OCI-LY1 (cell line): Measurements from ENCODE around the gene SLC7A14.

ENCODE experiments used
- EZH2 ChIP-seq: fragments of 200-600 bp; sonication (generic), shearing (Covaris generic); IDR thresholded peaks from 2 replicates; pipeline ENCODE4 v1.8.0; 2017; ENCODE audit warnings: borderline replicate concordance, mixed run types, mild to moderate bottlenecking, antibody characterized with exemption, low read length, moderate library complexity, mixed read lengths
- TF ChIP-seq, protein P1 (sequence below): fragments of 200-600 bp; sonication (generic), shearing (Covaris generic); IDR thresholded peaks from 2 replicates; pipeline ENCODE4 v1.5.1; 2017; ENCODE audit warnings: mild to moderate bottlenecking, antibody characterized with exemption, low read length, moderate library complexity, mixed read lengths

DNA sequence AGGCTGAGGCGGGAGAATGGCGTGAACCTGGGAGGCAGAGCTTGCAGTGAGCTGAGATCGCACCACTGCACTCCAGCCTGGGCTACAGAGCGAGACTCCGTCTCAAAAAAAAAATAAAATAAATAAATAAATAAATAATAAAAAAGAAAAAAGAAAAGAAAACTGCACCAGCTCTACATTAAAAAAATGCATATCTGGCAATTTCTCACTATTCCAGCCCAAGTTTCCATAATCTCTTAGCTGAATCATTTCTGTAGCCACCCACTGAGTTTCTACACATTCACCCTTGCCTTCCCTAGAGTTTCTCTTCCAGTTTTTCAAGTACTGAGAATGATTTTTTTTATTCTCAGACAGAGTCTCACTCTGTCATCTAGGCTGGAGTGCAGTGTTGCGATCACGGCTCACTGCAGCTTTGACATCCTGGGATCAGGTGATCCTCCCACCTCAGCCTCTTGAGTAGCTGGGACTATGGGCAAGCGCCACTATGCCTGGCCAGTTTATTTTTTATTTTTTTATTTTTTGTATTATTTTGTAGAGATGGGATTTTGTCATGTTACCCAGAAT, 24.5 kb upstream of the SLC7A14 start:
- TF ChIP-seq, protein P1, sequence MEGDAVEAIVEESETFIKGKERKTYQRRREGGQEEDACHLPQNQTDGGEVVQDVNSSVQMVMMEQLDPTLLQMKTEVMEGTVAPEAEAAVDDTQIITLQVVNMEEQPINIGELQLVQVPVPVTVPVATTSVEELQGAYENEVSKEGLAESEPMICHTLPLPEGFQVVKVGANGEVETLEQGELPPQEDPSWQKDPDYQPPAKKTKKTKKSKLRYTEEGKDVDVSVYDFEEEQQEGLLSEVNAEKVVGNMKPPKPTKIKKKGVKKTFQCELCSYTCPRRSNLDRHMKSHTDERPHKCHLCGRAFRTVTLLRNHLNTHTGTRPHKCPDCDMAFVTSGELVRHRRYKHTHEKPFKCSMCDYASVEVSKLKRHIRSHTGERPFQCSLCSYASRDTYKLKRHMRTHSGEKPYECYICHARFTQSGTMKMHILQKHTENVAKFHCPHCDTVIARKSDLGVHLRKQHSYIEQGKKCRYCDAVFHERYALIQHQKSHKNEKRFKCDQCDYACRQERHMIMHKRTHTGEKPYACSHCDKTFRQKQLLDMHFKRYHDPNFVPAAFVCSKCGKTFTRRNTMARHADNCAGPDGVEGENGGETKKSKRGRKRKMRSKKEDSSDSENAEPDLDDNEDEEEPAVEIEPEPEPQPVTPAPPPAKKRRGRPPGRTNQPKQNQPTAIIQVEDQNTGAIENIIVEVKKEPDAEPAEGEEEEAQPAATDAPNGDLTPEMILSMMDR: no peak
- TF ChIP-seq EZH2: no peak
